Gastrocnemius medialis (tissue), 4 donors: ENCODE measurements around the gene PLSCR1. TPM values are rescaled to one million over a fixed set of nuclear protein-coding genes. Genes with fewer than 3 reads are reported as not detected.

ENCODE experiments used
- ATAC-seq, 2 donors: fragments of 150-250 bp; one replicate each; pipeline ENCODE4 v1.9.1; 2016
- DNase-seq, 2 donors: peaks; one replicate each; pipeline ENCODE4 v3.0.0-alpha.2; 2019
- H3K27ac ChIP-seq, 4 donors: fragments of 200-600 bp; sonication (generic); 1 replicate in 1 of 4; 2 replicates in 3 of 4; pipeline ENCODE4 v1.5.1; 2016 to 2018; ENCODE audit warnings: mild to moderate bottlenecking in 2 of 4, moderate library complexity in 1 of 4
- H3K27me3 ChIP-seq, 3 donors: fragments of 200-600 bp; sonication (generic) in 2 of 3; 1 replicate in 1 of 3; 2 replicates in 2 of 3; pipeline versions ENCODE4 v1.5.1 to v1.6.0; 2016 to 2019; ENCODE audit warnings: mild to moderate bottlenecking in 1 of 3, moderate library complexity in 1 of 3
- H3K36me3 ChIP-seq, 2 donors: fragments of 200-600 bp; sonication (generic) in 1 of 2; one replicate each; pipeline ENCODE4 v1.5.1; 2017 to 2018
- H3K4me1 ChIP-seq, 2 donors: fragments of 200-600 bp; sonication (generic) in 1 of 2; one replicate each; pipeline ENCODE4 v1.5.1; 2016 to 2017; ENCODE audit warnings: mild to moderate bottlenecking in 2 of 2
- H3K4me3 ChIP-seq, 4 donors: fragments of 200-600 bp; sonication (generic) in 3 of 4; 1 replicate in 1 of 4; 2 replicates in 3 of 4; pipeline ENCODE4 v1.5.1; 2016 to 2019; ENCODE audit warnings: mild to moderate bottlenecking in 2 of 4
- H3K9me3 ChIP-seq, 3 donors: fragments of 200-600 bp; sonication (generic) in 2 of 3; 1 replicate in 1 of 3; 2 replicates in 2 of 3; pipeline ENCODE4 v1.5.1; 2016 to 2019
- CTCF ChIP-seq, 5 experiments: fragments of 450-650 bp in 3 of 5; fragments of 200-600 bp in 2 of 5; sonication (generic) in 2 of 5; IDR thresholded peaks in 4 of 5; conservative IDR thresholded peaks in 1 of 5; 1 replicate in 4 of 5; 2 replicates in 1 of 5; pipeline ENCODE4 v1.5.1; 2016 to 2019; ENCODE audit warnings: antibody characterized with exemption in 5 of 5, mild to moderate bottlenecking in 3 of 5, moderate library complexity in 3 of 5
- POLR2A ChIP-seq, 2 donors: fragments of 450-650 bp; IDR thresholded peaks; one replicate each; pipeline ENCODE4 v1.6.1; 2017; ENCODE audit warnings: antibody characterized with exemption in 2 of 2, mild to moderate bottlenecking in 2 of 2, moderate library complexity in 2 of 2
- in situ Hi-C, 4 donors: fragments of 200-750 bp; cut with MboI; loops; one replicate each; pipeline versions ENCODE4 v1.15.0 to v1.8.0; 2017; ENCODE audit warnings: low sequenced_read_pairs in 4 of 4
- intact Hi-C: fragments of 100-400 bp; cut with DNase I; formaldehyde crosslinking; loops from one replicate; pipeline ENCODE4 v1.15.1; 2023; ENCODE audit warnings: low total_unique reads
- total RNA-seq, 4 donors: library from RNA; depleted of rRNA; stranded (reverse); fragments of >200 nt; gene quantifications; one replicate each; pipeline versions ENCODE4 v1.1.0 to v1.2.3, GENCODE V29; 2016

PLSCR1 gene
- total RNA-seq: 10 to 100 TPM; 12.0 to 28.5 (median 18.2) TPM

GRCh38 chr3:146544002-146544928 is at the start of gene PLSCR1:
TSS of gene PLSCR1 (minus strand) at chr3:146544607. CDS start at chr3:146536552, 8,055 bp downstream.
- intact Hi-C loops: no loop called here
- peak; percentile 69 to 85 for TF ChIP-seq POLR2A (IDR thresholded peaks at IDR 0.05)
- TF ChIP-seq CTCF (IDR thresholded peaks at IDR 0.05 in 4 of 5, conservative IDR thresholded peaks at IDR 0.05 in 1 of 5): no peak
- no peaks in the 10 kb centered on the region for H3K4me1 ChIP-seq
- no peaks in the 10 kb centered on the region for H3K36me3 ChIP-seq
- no peaks in the 10 kb centered on the region for H3K9me3 ChIP-seq
- DNase-seq (peak; percentile 76 to 85), ATAC-seq (peak; percentile 86 to 89)
- H3K27ac ChIP-seq: peak within 1 kb of the TSS; percentile 82 to 90 (median 84)
- H3K27me3 ChIP-seq: peaks cover 0 to 8% (median 0%) of the 10 kb centered on the region in 3 donors
- peak within 1 kb of the TSS; percentile 53 to 79 (median 72) for H3K4me3 ChIP-seq
- in situ Hi-C loops: no loop called here

DNA sequence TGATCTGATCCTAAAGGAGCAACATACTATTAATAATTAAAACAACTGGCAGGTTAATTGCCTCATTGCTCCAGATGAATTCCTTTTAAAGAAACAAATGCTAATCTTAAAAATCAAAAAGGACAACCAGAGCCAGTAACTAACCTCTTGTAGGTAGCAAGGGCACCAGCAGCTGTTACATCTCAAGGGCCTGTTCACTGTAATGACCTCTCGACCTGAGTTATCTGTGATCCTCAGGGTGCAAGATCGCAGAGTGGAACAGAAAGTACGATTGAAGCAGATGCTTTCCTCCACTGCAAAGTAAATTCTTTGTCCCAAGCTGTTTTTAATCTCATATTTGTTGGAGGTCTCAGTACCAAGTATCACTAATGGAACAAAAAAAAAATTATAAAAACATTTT is 49.4 kb upstream of the PLSCR1 start:
- DNase-seq: no peak
- Histone ChIP-seq H3K4me1 (no peaks in the 10 kb centered on the region), H3K36me3 (no peaks in the 10 kb centered on the region), H3K27ac (no peak overlapping the region), H3K27me3 (no peaks in the 10 kb centered on the region), H3K9me3 (peaks cover 0 to 3% (median 0%) of the 10 kb centered on the region in 3 donors), H3K4me3 (no peak overlapping the region)
- no peak for ATAC-seq
- no peak for TF ChIP-seq CTCF (IDR thresholded peaks at IDR 0.05 in 4 of 5, conservative IDR thresholded peaks at IDR 0.05 in 1 of 5)
- in situ Hi-C loops: loop anchor here (25.0 kb wide), 3 partner anchors 256 to 531 kb away; no protein-coding TSS in a partner anchor
- intact Hi-C loops: no loop called here

DNA sequence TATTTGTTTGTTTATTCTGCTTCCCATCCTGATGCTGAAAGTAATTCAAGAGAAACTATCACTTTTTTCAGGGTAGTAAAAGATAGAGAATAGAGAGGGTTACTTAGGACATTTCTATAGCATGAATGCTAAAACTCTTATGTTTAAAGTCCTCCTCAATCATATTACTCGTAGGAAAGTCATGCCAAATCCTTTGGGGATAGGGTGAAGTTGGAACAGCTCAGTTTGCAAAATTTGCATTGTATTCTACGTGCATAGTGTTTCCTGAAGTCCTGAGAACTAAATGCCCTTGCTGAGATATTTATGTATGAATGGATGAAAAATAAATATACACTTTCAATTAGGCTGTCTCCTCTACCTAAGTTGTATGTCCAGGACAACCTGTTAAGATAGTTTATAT is 46.1 kb upstream of the PLSCR1 start:
- Histone ChIP-seq H3K4me1 (no peaks in the 10 kb centered on the region), H3K36me3 (no peaks in the 10 kb centered on the region), H3K27ac (no peak overlapping the region), H3K27me3 (no peaks in the 10 kb centered on the region), H3K4me3 (no peak overlapping the region), H3K9me3 (peaks cover 0 to 3% (median 0%) of the 10 kb centered on the region in 3 donors)
- in situ Hi-C loops (loop anchor here (25.0 kb wide), 3 partner anchors 253 to 528 kb away; no protein-coding TSS in a partner anchor), intact Hi-C loops (no loop called here)
- no peak for DNase-seq
- ATAC-seq: no peak
- TF ChIP-seq CTCF (IDR thresholded peaks at IDR 0.05 in 4 of 5, conservative IDR thresholded peaks at IDR 0.05 in 1 of 5) (no peak), POLR2A (IDR thresholded peaks at IDR 0.05) (no peak)

GRCh38 chr3:146589899-146590508 is 45.6 kb upstream of the PLSCR1 start:
- Histone ChIP-seq H3K4me1 (no peaks in the 10 kb centered on the region), H3K27me3 (no peaks in the 10 kb centered on the region), H3K9me3 (peaks cover 0 to 3% (median 0%) of the 10 kb centered on the region in 3 donors), H3K4me3 (no peak overlapping the region), H3K27ac (no peak overlapping the region), H3K36me3 (no peaks in the 10 kb centered on the region)
- ATAC-seq (no peak), DNase-seq (no peak)
- in situ Hi-C loops: loop anchor here (25.0 kb wide), 3 partner anchors 253 to 528 kb away; no protein-coding TSS in a partner anchor
- intact Hi-C loops: no loop called here
- TF ChIP-seq POLR2A (IDR thresholded peaks at IDR 0.05): no peak
- TF ChIP-seq CTCF (IDR thresholded peaks at IDR 0.05 in 4 of 5, conservative IDR thresholded peaks at IDR 0.05 in 1 of 5): peak in 3 of 5 experiments; percentile 23 to 51 (median 28)
